Measurements from ENCODE around the gene NDEL1. TPM values are rescaled to one million over a fixed set of nuclear protein-coding genes. Genes with fewer than 3 reads are reported as not detected.

NDEL1 gene
- total RNA-seq, 4 donors from 2014 or later, result 58.1 to 67.3 (median 63.4) TPM

DNA sequence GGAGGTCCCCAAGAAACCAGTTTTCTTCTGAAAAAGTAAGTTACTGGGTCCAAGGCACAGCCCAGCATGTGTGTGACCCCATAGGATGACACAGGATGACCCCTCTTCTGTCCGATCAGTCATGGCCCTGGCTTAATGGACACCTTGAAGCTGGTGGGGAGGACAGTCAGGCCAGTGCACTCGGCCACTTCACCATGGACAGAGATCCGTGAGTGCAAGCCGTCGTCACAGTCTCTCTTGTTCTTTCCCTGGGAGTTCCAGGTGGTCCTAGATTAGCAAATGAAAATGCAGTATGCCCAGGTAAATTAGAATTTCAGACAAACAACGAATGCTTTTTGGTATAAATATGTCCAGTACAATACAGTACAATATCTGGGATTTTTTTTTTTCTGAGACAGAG lies 36.7 kb upstream of the NDEL1 start:
- no peak overlapping the region for H3K27ac ChIP-seq
- H3K27me3 ChIP-seq, result peaks cover 70% of the 10 kb centered on the region
- H3K4me3 ChIP-seq, result no peak overlapping the region
- no peaks in the 10 kb centered on the region for H3K36me3 ChIP-seq
- 72% methylated on average over 5 of the region's 6 CpGs; no CpG with 5 or more reads in 1 of the 2 donors for WGBS, 2 donors (ENCODE audit: low coverage in 1 of 2)
- no peak for ATAC-seq
- H3K4me1 ChIP-seq, result no peaks in the 10 kb centered on the region
- no peaks in the 10 kb centered on the region for H3K9me3 ChIP-seq
- TF ChIP-seq POLR2A (IDR thresholded peaks at IDR 0.05) (no peak), POLR2AphosphoS5 (IDR thresholded peaks at IDR 0.05) (no peak), EP300 (IDR thresholded peaks at IDR 0.05) (no peak), CTCF (IDR thresholded peaks at IDR 0.05) (no peak)

- no peaks in the 10 kb centered on the region for H3K4me1 ChIP-seq
- no peak overlapping the region for H3K4me3 ChIP-seq
- H3K36me3 ChIP-seq, result no peaks in the 10 kb centered on the region
- H3K9me3 ChIP-seq, result no peaks in the 10 kb centered on the region
- WGBS, 2 donors (ENCODE audit: low coverage in 1 of 2), result 81 to 90% methylated on average over 2 of the region's 2 CpGs
- H3K27ac ChIP-seq, result no peak overlapping the region
- no peak for ATAC-seq
- H3K27me3 ChIP-seq, result peaks cover 70% of the 10 kb centered on the region
- TF ChIP-seq POLR2A (IDR thresholded peaks at IDR 0.05) (no peak), CTCF (IDR thresholded peaks at IDR 0.05) (no peak), POLR2AphosphoS5 (IDR thresholded peaks at IDR 0.05) (no peak), EP300 (IDR thresholded peaks at IDR 0.05) (no peak)
Measured at GRCh38 chr17:8401107-8401506, 34.6 kb upstream of the NDEL1 start.

DNA sequence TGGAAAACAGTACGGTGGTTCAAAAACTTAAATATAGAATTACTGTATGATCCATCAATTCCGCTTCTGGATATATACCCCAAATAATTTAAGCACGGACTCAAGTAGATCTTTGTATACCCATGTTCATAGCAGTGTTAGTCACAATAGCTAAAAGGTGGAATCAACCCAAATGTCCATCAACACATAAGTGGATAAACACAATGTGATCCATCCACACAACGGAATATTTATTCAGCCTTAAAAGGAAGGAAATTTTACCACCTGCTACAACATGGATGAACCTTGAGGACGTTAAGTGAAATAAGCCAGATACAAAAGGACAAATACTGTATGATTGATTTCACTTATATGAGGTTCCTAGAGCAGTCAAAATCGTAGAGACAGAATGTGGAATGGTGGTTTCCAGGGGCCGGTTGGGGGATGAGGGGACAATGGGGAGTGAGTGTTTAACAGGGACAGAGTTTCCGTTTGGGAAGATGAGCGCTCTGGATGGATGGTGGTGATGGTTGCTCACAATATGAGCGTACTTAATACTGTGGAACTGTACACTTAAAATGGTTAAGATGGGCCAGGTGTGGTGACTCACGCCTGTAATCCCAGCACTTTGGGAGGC lies 32.7 kb upstream of the NDEL1 start:
- Histone ChIP-seq H3K27me3 (peaks cover 53% of the 10 kb centered on the region), H3K27ac (no peak overlapping the region), H3K36me3 (no peaks in the 10 kb centered on the region), H3K4me1 (no peaks in the 10 kb centered on the region), H3K4me3 (no peak overlapping the region), H3K9me3 (no peaks in the 10 kb centered on the region)
- TF ChIP-seq POLR2A (IDR thresholded peaks at IDR 0.05) (no peak), EP300 (IDR thresholded peaks at IDR 0.05) (no peak), CTCF (IDR thresholded peaks at IDR 0.05) (no peak)
- WGBS, 2 donors (ENCODE audit: low coverage in 1 of 2), result 42 to 55% methylated on average over 10 to 11 of the region's 11 CpGs
- ATAC-seq, result no peak

- peaks cover 0 to 6% (median 0%) of the 10 kb centered on the region in 3 donors for H3K4me1 ChIP-seq
- ATAC-seq, result no peak
- WGBS, 2 donors (ENCODE audit: low coverage in 1 of 2), result no CpG with 5 or more reads among the region's 11 CpGs
- no peaks in the 10 kb centered on the region for H3K36me3 ChIP-seq
- TF ChIP-seq POLR2AphosphoS5 (IDR thresholded peaks at IDR 0.05) (no peak), POLR2A (IDR thresholded peaks at IDR 0.05) (no peak), EP300 (IDR thresholded peaks at IDR 0.05) (no peak), CTCF (IDR thresholded peaks at IDR 0.05) (no peak)
- H3K27me3 ChIP-seq, result peaks cover 31% of the 10 kb centered on the region
- no peaks in the 10 kb centered on the region for H3K9me3 ChIP-seq
- H3K27ac ChIP-seq, result no peak overlapping the region
- H3K4me3 ChIP-seq, result no peak overlapping the region
Measured at GRCh38 chr17:8405499-8406016, 30.1 kb upstream of the NDEL1 start.

DNA sequence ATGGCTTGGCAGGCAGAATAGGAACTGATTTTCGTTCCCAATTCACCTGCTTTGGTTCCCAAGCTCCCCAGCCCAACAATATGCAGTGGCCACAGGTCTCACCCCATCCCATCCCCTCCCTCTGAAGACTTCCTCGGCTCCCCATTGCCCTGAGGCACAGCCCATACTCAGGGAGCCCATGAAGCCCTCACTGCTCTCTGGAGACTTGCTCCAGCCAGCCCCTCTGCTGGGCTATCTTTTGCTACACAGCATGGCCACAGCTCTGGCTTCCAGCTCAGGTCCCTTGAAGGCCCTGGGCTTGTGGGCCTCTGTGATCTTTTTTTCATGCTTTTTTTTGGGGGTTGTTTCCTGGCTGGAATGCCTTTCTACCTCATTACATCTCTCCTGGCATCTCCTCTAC lies 29.5 kb upstream of the NDEL1 start:
- Histone ChIP-seq H3K4me1 (peaks cover 0 to 8% (median 0%) of the 10 kb centered on the region in 3 donors), H3K27ac (no peak overlapping the region), H3K36me3 (no peaks in the 10 kb centered on the region), H3K9me3 (no peaks in the 10 kb centered on the region), H3K27me3 (peaks cover 33% of the 10 kb centered on the region), H3K4me3 (no peak overlapping the region)
- WGBS, 2 donors (ENCODE audit: low coverage in 1 of 2), result 75% methylated on average over 2 of the region's 2 CpGs; no CpG with 5 or more reads in 1 of the 2 donors
- ATAC-seq, result no peak
- TF ChIP-seq POLR2A (IDR thresholded peaks at IDR 0.05) (no peak), POLR2AphosphoS5 (IDR thresholded peaks at IDR 0.05) (no peak), CTCF (IDR thresholded peaks at IDR 0.05) (no peak), EP300 (IDR thresholded peaks at IDR 0.05) (no peak)
